Large intestine (tissue), 3 donors: ENCODE results near the gene IGFBP1. TPM values are rescaled to one million over a fixed set of nuclear protein-coding genes. Genes with fewer than 3 reads are reported as not detected.

Experiments
- DNase-seq, 2 donors: peaks; one replicate each; pipeline versions ENCODE4 v3.0.0 to v3.0.0-alpha.2; 2013
- H3K27ac ChIP-seq: one replicate; pipeline ENCODE4 v1.5.1; 2013; ENCODE audit warnings: low read length
- H3K27me3 ChIP-seq: 2 replicates; pipeline ENCODE4 v1.6.1; 2013; ENCODE audit warnings: low read length; ENCODE audit not compliant: control insufficient read depth, insufficient read depth
- H3K36me3 ChIP-seq: 2 replicates; pipeline ENCODE4 v1.6.1; 2013; ENCODE audit warnings: low read length; ENCODE audit not compliant: control insufficient read depth, insufficient read depth
- H3K4me1 ChIP-seq: one replicate; pipeline ENCODE4 v1.6.1; 2013; ENCODE audit warnings: low read length; ENCODE audit not compliant: control insufficient read depth, insufficient read depth
- H3K4me3 ChIP-seq: one replicate; pipeline ENCODE4 v1.5.1; 2013; ENCODE audit warnings: low read length
- H3K9me3 ChIP-seq: one replicate; pipeline ENCODE4 v1.6.1; 2013; ENCODE audit warnings: mild to moderate bottlenecking, low read depth, low read length, moderate library complexity; ENCODE audit not compliant: control insufficient read depth
- WGBS: methylation state at CpG from one replicate; pipeline ENCODE4 v1.1.5; 2013; ENCODE audit warnings: low lambda C conversion rate; ENCODE audit not compliant: insufficient coverage; 5-methylcytosine and 5-hydroxymethylcytosine counted together
- polyA plus RNA-seq: library from polyadenylated mRNA; unstranded; fragments of 120-200 nt; gene quantifications from one replicate; pipeline ENCODE4 v1.2.1, GENCODE V29; 2013

Gene IGFBP1
- polyA plus RNA-seq, 1 donor = 0.12 TPM

DNA sequence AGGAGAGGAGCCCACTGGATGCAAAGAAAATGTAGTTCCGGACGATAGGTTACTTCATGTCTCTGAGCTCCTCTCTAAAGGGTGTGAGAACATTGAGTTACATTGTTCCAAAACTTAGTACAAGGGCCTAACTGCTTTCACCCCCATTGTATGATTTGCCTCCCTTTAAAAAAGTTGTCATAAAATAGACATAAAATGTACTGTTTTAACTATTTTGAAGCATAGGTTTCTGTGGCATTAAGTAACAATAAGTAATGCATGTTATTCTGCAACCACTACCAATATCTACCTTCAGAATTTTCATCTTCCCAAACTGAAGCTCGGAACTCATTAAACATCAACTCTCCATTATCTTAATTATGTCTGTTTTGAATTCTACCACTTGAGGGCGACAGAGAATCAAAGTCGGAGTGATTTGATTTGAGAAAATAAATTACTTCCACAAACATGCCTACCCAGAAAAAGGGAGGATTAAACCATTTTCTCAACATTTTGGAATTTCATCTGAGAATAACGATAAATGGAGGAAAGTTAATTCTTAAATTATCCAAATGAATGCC lies 2.7 kb downstream of the IGFBP1 start:
- H3K27ac ChIP-seq = no peak overlapping the region
- no peak for DNase-seq
- 26% methylated on average over 4 of the region's 6 CpGs for WGBS
- H3K4me1 ChIP-seq = peaks cover 5% of the 10 kb centered on the region
- H3K27me3 ChIP-seq = peaks cover 38% of the 10 kb centered on the region
- no peak overlapping the region for H3K4me3 ChIP-seq
- H3K36me3 ChIP-seq = no peaks in the 10 kb centered on the region
- peaks cover 4% of the 10 kb centered on the region for H3K9me3 ChIP-seq

DNA sequence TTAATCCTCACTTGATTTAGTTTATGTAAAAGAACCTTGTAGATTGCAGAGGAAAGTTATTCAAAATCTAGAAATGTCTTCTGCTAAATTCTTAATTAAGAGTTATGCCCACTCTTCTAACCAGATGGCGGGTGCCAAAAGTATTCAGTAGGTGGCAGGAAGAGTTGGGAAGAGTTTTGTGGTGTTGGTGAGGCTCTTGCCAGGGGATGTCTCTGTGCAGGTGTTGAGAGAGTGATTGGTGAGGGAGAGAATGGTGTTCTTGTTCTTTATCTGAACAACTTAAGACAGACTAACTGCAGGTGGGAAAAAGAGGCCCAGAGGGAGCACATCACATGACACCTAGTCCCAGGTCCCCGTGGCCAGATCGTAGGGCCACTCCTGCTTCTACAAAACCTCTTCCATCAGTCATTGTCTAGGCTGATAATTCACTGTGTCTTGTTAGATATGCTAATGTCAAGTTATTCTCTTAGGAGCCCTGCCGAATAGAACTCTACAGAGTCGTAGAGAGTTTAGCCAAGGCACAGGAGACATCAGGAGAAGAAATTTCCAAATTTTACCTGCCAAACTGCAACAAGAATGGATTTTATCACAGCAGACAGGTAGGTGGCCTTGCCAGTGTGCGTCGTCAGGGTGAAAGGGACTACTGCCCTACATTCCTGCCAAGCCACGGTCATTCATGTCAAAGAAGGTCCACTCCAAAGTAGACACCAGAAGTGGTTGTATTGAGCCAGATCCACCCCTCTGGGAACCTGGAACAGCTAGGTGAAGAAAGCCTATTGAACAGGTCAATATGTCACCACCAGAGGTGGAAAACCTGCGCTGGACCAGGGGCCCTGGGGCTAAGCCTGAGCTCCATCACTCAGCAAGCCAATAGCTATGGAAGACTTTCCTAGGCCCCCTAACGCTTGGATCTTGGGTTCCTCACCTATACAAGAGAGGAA lies 3.4 kb downstream of the IGFBP1 start:
- DNase-seq = no peak
- H3K9me3 ChIP-seq = peaks cover 4% of the 10 kb centered on the region
- no peaks in the 10 kb centered on the region for H3K36me3 ChIP-seq
- no peak overlapping the region for H3K4me3 ChIP-seq
- peaks cover 5% of the 10 kb centered on the region for H3K4me1 ChIP-seq
- H3K27me3 ChIP-seq = peaks cover 38% of the 10 kb centered on the region
- WGBS = 60% methylated on average over 1 of the region's 10 CpGs
- H3K27ac ChIP-seq = no peak overlapping the region

DNA sequence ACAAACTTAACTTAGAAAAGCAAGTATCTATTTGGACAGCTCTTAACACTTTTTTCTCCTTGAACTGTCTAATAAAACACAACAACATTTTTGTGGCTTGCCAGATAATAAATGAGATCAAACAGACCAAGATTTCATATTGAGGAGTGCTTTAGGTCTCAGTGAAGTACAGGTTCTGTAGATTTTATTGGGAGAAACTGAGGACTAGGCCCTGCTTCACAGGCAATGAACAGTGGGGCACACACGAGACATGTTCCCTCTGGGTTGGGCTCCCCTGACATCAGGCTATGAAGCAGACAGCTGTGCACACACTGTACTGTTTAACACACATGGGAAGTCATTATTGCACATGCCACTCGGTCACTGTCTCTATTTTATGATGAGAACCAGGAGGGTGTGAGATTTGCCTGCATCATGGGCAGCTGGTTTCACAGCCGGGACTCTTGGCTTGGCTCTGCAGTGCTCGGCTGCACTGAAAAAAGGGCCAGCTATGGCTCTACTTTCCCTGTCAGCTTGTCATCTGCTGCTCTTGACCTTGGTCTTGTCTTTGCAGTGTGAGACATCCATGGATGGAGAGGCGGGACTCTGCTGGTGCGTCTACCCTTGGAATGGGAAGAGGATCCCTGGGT lies 4.2 kb downstream of the IGFBP1 start:
- Histone ChIP-seq H3K27me3 (peaks cover 31% of the 10 kb centered on the region), H3K27ac (no peak overlapping the region), H3K4me1 (peaks cover 5% of the 10 kb centered on the region), H3K4me3 (no peak overlapping the region), H3K36me3 (no peaks in the 10 kb centered on the region), H3K9me3 (peaks cover 4% of the 10 kb centered on the region)
- no peak for DNase-seq
- no CpG with 5 or more reads among the region's 6 CpGs for whole genome bisulfite sequencing

DNA sequence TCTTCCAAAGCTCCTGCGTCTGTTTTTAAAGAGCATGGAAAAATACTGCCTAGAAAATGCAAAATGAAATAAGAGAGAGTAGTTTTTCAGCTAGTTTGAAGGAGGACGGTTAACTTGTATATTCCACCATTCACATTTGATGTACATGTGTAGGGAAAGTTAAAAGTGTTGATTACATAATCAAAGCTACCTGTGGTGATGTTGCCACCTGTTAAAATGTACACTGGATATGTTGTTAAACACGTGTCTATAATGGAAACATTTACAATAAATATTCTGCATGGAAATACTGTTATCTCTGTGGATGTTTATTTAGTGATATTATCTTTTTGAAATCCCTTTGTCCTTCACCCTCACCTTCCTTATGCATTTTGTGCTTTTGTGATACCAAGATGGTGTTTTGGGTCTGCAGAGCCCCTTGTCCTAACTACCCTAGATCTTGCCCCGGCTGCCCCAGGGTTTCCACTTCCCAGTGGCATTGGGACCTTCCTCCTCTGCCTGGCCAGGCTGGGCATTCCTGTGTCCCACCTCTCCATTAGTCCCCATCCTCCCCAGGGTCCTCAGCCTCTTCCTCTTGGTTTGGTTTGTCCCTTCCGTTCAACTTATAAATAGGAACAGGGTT lies 5.2 kb downstream of the IGFBP1 start:
- no peak for DNase-seq
- Histone ChIP-seq H3K27ac (no peak overlapping the region), H3K4me3 (no peak overlapping the region), H3K9me3 (peaks cover under 1% of the 10 kb centered on the region), H3K27me3 (peaks cover 22% of the 10 kb centered on the region), H3K4me1 (peaks cover 5% of the 10 kb centered on the region), H3K36me3 (no peaks in the 10 kb centered on the region)
- 70% methylated on average over 2 of the region's 5 CpGs for WGBS

DNA sequence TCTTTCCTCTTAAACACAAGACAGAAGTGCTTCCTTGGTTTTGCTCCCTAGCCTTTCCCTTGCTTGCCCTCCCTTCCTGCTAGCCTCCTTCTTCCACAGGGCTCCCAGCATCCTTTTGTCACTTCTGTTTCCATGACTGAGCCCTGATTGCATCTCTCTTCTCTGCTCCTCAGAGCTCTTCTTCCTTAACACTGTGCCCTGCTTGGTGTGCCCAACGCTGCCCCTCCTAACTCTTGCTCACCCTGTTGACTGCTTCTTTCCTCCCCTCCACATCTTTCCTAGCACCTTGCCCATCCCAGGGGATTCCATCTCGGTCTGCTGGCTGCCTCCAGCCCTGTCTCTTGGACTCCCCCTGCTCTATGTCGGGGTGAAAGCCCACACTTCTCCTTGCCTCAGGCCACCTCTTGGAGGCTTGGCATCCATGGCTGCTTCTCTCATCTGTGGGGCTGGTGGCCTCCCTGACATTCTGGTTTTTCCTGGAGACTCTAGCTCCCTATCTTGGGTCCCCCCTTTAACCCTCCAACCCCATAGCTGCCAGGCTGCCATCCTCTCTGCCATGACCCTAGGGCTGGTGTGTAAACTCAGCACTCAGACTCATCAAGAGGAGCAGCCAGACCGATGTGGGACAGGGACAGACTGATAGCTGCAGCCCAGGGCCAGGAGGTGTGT lies 5.8 kb downstream of the IGFBP1 start:
- Histone ChIP-seq H3K36me3 (no peaks in the 10 kb centered on the region), H3K9me3 (no peaks in the 10 kb centered on the region), H3K4me3 (no peak overlapping the region), H3K4me1 (peaks cover 5% of the 10 kb centered on the region), H3K27me3 (peaks cover 17% of the 10 kb centered on the region), H3K27ac (no peak overlapping the region)
- WGBS = 83% methylated on average over 1 of the region's 4 CpGs
- no peak for DNase-seq

DNA sequence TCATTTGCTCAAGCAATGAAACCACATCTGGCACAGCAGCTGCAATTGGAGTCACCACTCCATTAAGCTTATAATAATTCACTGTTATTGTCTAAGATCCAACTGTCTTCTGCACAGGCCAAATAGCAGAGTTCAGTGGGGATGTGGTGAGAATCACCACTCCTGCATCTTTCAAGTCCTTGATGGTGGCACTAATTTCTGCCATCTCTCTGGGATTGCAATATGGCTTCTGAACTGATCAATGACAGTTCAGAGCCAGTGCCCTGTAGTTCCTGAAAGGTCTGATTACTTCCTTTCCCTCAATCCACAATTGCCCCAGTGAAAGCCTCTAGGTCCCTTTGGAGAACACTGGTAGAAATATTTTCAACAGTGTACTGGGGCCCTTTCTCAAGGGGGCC lies 6.4 kb downstream of the IGFBP1 start:
- Histone ChIP-seq H3K27ac (no peak overlapping the region), H3K9me3 (no peaks in the 10 kb centered on the region), H3K4me1 (peaks cover 5% of the 10 kb centered on the region), H3K36me3 (no peaks in the 10 kb centered on the region), H3K4me3 (no peak overlapping the region), H3K27me3 (peaks cover 12% of the 10 kb centered on the region)
- DNase-seq = no peak

DNA sequence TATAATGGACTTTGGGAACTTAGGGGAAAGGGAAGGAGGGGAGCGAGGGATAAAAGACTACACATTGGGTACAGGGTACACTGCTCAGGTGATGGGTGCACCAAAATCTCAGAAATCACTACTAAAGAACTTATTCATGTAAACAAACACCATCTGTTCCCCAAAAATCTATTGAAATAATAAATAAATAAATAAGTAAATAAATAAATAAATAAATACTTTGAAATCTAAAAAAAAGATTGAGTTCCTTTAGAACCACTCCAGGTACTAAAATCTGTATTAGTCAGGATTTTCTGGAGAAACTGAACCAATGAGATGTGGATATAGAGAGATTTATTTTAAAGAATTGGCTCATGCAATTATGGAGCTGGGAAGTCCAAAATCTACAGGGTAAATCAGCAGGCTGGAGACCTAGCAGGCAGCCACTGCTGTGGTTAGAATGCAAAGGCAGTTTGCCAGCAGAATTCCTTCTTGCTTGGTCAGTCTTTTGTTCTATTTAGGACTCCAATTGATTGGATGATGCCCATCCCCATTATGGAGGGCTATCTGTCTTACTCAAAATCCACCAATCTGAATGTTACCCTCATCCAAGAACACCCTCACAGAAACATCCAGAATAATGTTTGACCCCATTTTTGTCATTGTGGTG lies 8.9 kb downstream of the IGFBP1 start:
- peaks cover 5% of the 10 kb centered on the region for H3K4me1 ChIP-seq
- H3K4me3 ChIP-seq = no peak overlapping the region
- DNase-seq = no peak
- peaks cover 2% of the 10 kb centered on the region for H3K27me3 ChIP-seq
- H3K27ac ChIP-seq = no peak overlapping the region
- H3K9me3 ChIP-seq = no peaks in the 10 kb centered on the region
- H3K36me3 ChIP-seq = no peaks in the 10 kb centered on the region
- no CpG with 5 or more reads among the region's 1 CpG for WGBS

DNA sequence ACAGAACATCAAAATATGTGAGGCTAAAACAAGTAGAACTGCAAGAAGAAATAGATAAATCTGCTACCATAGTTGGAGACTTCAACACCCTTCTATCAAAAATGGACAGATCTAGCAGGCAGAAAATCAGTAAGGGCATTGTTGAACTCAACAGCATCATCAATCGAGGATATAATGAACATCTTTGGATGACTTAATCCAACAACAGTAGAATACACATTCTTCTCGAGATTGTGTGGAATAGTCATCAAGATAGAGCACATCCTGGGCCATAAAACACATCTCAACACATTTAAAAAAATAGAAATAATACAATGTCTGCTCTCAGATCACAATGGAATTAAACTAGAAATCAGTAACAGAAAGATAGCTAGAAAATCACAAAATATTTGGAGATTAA lies 9.9 kb downstream of the IGFBP1 start:
- Histone ChIP-seq H3K9me3 (no peaks in the 10 kb centered on the region), H3K4me1 (peaks cover 5% of the 10 kb centered on the region), H3K27me3 (peaks cover 2% of the 10 kb centered on the region), H3K27ac (no peak overlapping the region), H3K36me3 (no peaks in the 10 kb centered on the region), H3K4me3 (no peak overlapping the region)
- no CpG with 5 or more reads among the region's 2 CpGs for WGBS
- DNase-seq = no peak

DNA sequence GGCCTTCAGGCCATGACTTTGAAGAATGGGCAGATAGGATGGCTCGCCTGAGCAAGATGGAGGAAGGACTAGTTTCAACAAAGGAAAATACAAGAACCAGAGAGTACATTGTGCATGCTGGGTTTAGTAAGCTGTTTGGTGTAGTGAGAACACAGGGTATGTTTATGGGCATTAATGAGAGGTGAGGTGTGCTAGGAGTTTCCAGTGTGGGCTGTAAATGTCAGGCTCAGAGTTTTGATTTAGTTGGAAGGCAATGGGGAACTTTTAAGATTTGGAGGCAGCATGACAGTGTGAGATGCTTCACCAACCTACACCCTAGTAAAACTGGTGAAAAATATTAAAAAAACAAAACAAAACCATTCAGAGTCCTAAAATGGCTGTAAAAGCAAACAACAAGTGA lies 13.3 kb downstream of the IGFBP1 start:
- Histone ChIP-seq H3K9me3 (no peaks in the 10 kb centered on the region), H3K27ac (no peak overlapping the region), H3K4me3 (no peak overlapping the region), H3K27me3 (peaks cover 2% of the 10 kb centered on the region), H3K4me1 (no peaks in the 10 kb centered on the region), H3K36me3 (no peaks in the 10 kb centered on the region)
- no peak for DNase-seq
- WGBS = 86% methylated on average over 1 of the region's 1 CpG
